Esophagus muscularis mucosa (tissue), 4 donors: ENCODE data around the gene SFXN1. TPM values are rescaled to one million over a fixed set of nuclear protein-coding genes. Genes with fewer than 3 reads are reported as not detected.

Experiments used
- DNase-seq: peaks from one replicate; pipeline ENCODE4 v3.0.0-alpha.2; 2017; ENCODE audit errors: extremely low spot score
- H3K27ac ChIP-seq, 4 donors: fragments of 200-600 bp; sonication (generic); replicated peaks in 1 of 4; 1 replicate in 3 of 4; 2 replicates in 1 of 4; pipeline ENCODE4 v1.5.1; 2016 to 2019; ENCODE audit warnings: mild to moderate bottlenecking in 1 of 4
- H3K27me3 ChIP-seq, 4 donors: fragments of 200-600 bp; sonication (generic); one replicate each; pipeline versions ENCODE4 v1.5.1 to v1.6.0; 2016 to 2019
- H3K36me3 ChIP-seq, 4 donors: fragments of 200-600 bp; sonication (generic); one replicate each; pipeline ENCODE4 v1.5.1; 2016 to 2019
- H3K4me1 ChIP-seq, 4 donors: fragments of 200-600 bp; sonication (generic); one replicate each; pipeline ENCODE4 v1.5.1; 2016 to 2019
- H3K4me3 ChIP-seq, 4 donors: fragments of 200-600 bp; sonication (generic); 1 replicate in 2 of 4; 2 replicates in 2 of 4; pipeline ENCODE4 v1.5.1; 2016 to 2019; ENCODE audit warnings: mild to moderate bottlenecking in 4 of 4, moderate library complexity in 1 of 4
- H3K9me3 ChIP-seq, 4 donors: fragments of 200-600 bp; sonication (generic); 1 replicate in 3 of 4; 2 replicates in 1 of 4; pipeline ENCODE4 v1.5.1; 2016 to 2019
- CTCF ChIP-seq, 3 experiments: fragments of 200-600 bp in 2 of 3; fragments of 450-650 bp in 1 of 3; sonication (generic) in 2 of 3; IDR thresholded peaks; one replicate each; pipeline ENCODE4 v1.5.1; 2017 to 2019; ENCODE audit warnings: antibody characterized with exemption in 3 of 3, mild to moderate bottlenecking in 2 of 3, moderate library complexity in 1 of 3
- EP300 ChIP-seq: sonication (generic); formaldehyde crosslinking; IDR thresholded peaks from one replicate; pipeline ENCODE4 v1.6.1; 2017; ENCODE audit warnings: antibody characterized with exemption
- POLR2A ChIP-seq: fragments of 450-650 bp; IDR thresholded peaks from one replicate; pipeline ENCODE4 v1.6.1; 2017; ENCODE audit warnings: antibody characterized with exemption, moderate library complexity, mild to moderate bottlenecking, low read depth
- POLR2AphosphoS5 ChIP-seq, 2 donors: sonication (generic); formaldehyde crosslinking; IDR thresholded peaks; one replicate each; pipeline ENCODE4 v1.6.1; 2017; ENCODE audit warnings: antibody characterized with exemption in 2 of 2
- WGBS: methylation state at CpG from one replicate; pipeline ENCODE4 v1.1.5; 2018; 5-methylcytosine and 5-hydroxymethylcytosine counted together
- intact Hi-C: fragments of 100-400 bp; cut with DNase I; formaldehyde crosslinking; loops from one replicate; pipeline ENCODE4 v1.15.1; 2023
- total RNA-seq, 4 donors: library from RNA; depleted of rRNA; stranded (reverse); fragments of >200 nt; gene quantifications; one replicate each; pipeline versions ENCODE4 v1.1.0 to v1.2.1, GENCODE V29; 2016

SFXN1 gene
- total RNA-seq, 4 donors from 2014 or later = 11.2 to 18.1 (median 15.3) TPM

- intact Hi-C loops = no loop called here
- no peaks in the 10 kb centered on the region for H3K4me1 ChIP-seq
- 49% methylated on average over 7 of the region's 7 CpGs for WGBS
Observed at GRCh38 chr5:175460126-175460525, 18.2 kb upstream of the SFXN1 start.

GRCh38 chr5:175460552-175460951 is 17.8 kb upstream of the SFXN1 start:
- Histone ChIP-seq H3K4me1 (no peaks in the 10 kb centered on the region), H3K27me3 (peaks cover 0 to 18% (median 0%) of the 10 kb centered on the region in 4 donors), H3K9me3 (no peaks in the 10 kb centered on the region), H3K4me3 (no peak overlapping the region), H3K27ac (no peak overlapping the region), H3K36me3 (no peaks in the 10 kb centered on the region)
- WGBS = 83% methylated on average over 2 of the region's 2 CpGs
- TF ChIP-seq POLR2A = no peak
- TF ChIP-seq EP300 = no peak
- no peak for TF ChIP-seq CTCF (IDR thresholded peaks at IDR 0.05)
- TF ChIP-seq POLR2AphosphoS5 (IDR thresholded peaks at IDR 0.05) = no peak
- intact Hi-C loops = no loop called here
- no peak for DNase-seq

More at GRCh38 chr5:175460126-175460525, 18.2 kb upstream of the SFXN1 start:
- H3K36me3 ChIP-seq = no peaks in the 10 kb centered on the region
- TF ChIP-seq POLR2AphosphoS5 (IDR thresholded peaks at IDR 0.05) (no peak), CTCF (IDR thresholded peaks at IDR 0.05) (peak in 1 of 3 experiments; percentile 20), POLR2A (no peak), EP300 (no peak)
- peaks cover 0 to 18% (median 0%) of the 10 kb centered on the region in 4 donors for H3K27me3 ChIP-seq
- H3K9me3 ChIP-seq = no peaks in the 10 kb centered on the region
- no peak overlapping the region for H3K4me3 ChIP-seq
- no peak overlapping the region for H3K27ac ChIP-seq
- no peak for DNase-seq

GRCh38 chr5:175461370-175461769 is 17.0 kb upstream of the SFXN1 start:
- Histone ChIP-seq H3K4me3 (no peak overlapping the region), H3K36me3 (no peaks in the 10 kb centered on the region), H3K9me3 (no peaks in the 10 kb centered on the region), H3K27ac (no peak overlapping the region), H3K4me1 (peaks cover 0 to 4% (median 2%) of the 10 kb centered on the region in 4 donors), H3K27me3 (peaks cover 0 to 18% (median 2%) of the 10 kb centered on the region in 4 donors)
- DNase-seq = no peak
- TF ChIP-seq CTCF (IDR thresholded peaks at IDR 0.05) (no peak), EP300 (no peak)
- intact Hi-C loops = no loop called here
- WGBS = 86% methylated on average over 13 of the region's 13 CpGs

- peaks cover 0 to 6% (median 2%) of the 10 kb centered on the region in 4 donors for H3K4me1 ChIP-seq
- 88% methylated on average over 3 of the region's 3 CpGs for WGBS
- DNase-seq = no peak
- no peaks in the 10 kb centered on the region for H3K9me3 ChIP-seq
- no peak overlapping the region for H3K27ac ChIP-seq
- peaks cover 0 to 30% (median 2%) of the 10 kb centered on the region in 4 donors for H3K27me3 ChIP-seq
- TF ChIP-seq EP300 = no peak
- H3K4me3 ChIP-seq = no peak overlapping the region
- intact Hi-C loops = no loop called here
- H3K36me3 ChIP-seq = no peaks in the 10 kb centered on the region
Observed at GRCh38 chr5:175463641-175464040, 14.7 kb upstream of the SFXN1 start.

GRCh38 chr5:175464074-175464941 is 14.1 kb upstream of the SFXN1 start:
- no peak for DNase-seq
- Histone ChIP-seq H3K9me3 (no peaks in the 10 kb centered on the region), H3K4me1 (peaks cover 0 to 6% (median 2%) of the 10 kb centered on the region in 4 donors), H3K36me3 (no peaks in the 10 kb centered on the region), H3K4me3 (no peak overlapping the region), H3K27ac (no peak overlapping the region), H3K27me3 (peaks cover 0 to 23% (median 2%) of the 10 kb centered on the region in 4 donors)
- intact Hi-C loops = no loop called here
- WGBS = 45% methylated on average over 11 of the region's 11 CpGs
- TF ChIP-seq EP300 = no peak
- peak; percentile 41 to 72 (median 44) for TF ChIP-seq CTCF (IDR thresholded peaks at IDR 0.05)
